ENCODE measurements around the gene HNRNPL.

Gene HNRNPL

GRCh38 chr19:38845374-38846024, 4.3 kb downstream of the HNRNPL start:
- no peak for DNase-seq (ENCODE audit: low read depth, low spot score)

- DNase-seq (ENCODE audit: low read depth, low spot score), result no peak
Observed at GRCh38 chr19:38844093-38844686, 5.6 kb downstream of the HNRNPL start.

GRCh38 chr19:38843175-38843758, 6.5 kb downstream of the HNRNPL start:
- DNase-seq (ENCODE audit: low read depth, low spot score), result no peak

- no peak for DNase-seq (ENCODE audit: low read depth, low spot score)
Observed at GRCh38 chr19:38842439-38843174, 7.2 kb downstream of the HNRNPL start.

- DNase-seq (ENCODE audit: low read depth, low spot score), result no peak
Observed at GRCh38 chr19:38841787-38842438, 7.9 kb downstream of the HNRNPL start.

GRCh38 chr19:38841180-38841766, 8.5 kb downstream of the HNRNPL start:
- DNase-seq (ENCODE audit: low read depth, low spot score), result no peak

GRCh38 chr19:38840583-38840968, 9.2 kb downstream of the HNRNPL start:
- no peak for DNase-seq (ENCODE audit: low read depth, low spot score)

- peak; percentile 36 for DNase-seq (ENCODE audit: low read depth, low spot score)
Observed at GRCh38 chr19:38839816-38840582, 9.8 kb downstream of the HNRNPL start.

GRCh38 chr19:38838986-38839761, 10.6 kb downstream of the HNRNPL start:
- DNase-seq (ENCODE audit: low read depth, low spot score), result no peak

GRCh38 chr19:38838208-38838985, 11.4 kb downstream of the HNRNPL start:
- DNase-seq (ENCODE audit: low read depth, low spot score), result no peak

- no peak for DNase-seq (ENCODE audit: low read depth, low spot score)
Observed at GRCh38 chr19:38837656-38838121, 12.1 kb downstream of the HNRNPL start.

GRCh38 chr19:38836983-38837626, 12.7 kb downstream of the HNRNPL start:
- no peak for DNase-seq (ENCODE audit: low read depth, low spot score)

- DNase-seq (ENCODE audit: low read depth, low spot score), result no peak
Observed at GRCh38 chr19:38836159-38836982, 13.4 kb downstream of the HNRNPL start.

- DNase-seq (ENCODE audit: low read depth, low spot score), result no peak
Observed at GRCh38 chr19:38834590-38834989, 15.2 kb downstream of the HNRNPL start.

- no peak for DNase-seq (ENCODE audit: low read depth, low spot score)
Observed at GRCh38 chr19:38834104-38834490, 15.7 kb downstream of the HNRNPL start.

GRCh38 chr19:38833092-38833425, 16.7 kb downstream of the HNRNPL start:
- DNase-seq (ENCODE audit: low read depth, low spot score), result no peak

- peak; percentile 95 for DNase-seq (ENCODE audit: low read depth, low spot score)
Observed at GRCh38 chr19:38831142-38831605, 18.6 kb downstream of the HNRNPL start.
